ENCODE measurements around the gene DNAJC24. TPM values are rescaled to one million over a fixed set of nuclear protein-coding genes. Genes with fewer than 3 reads are reported as not detected.

DNAJC24 gene
- total RNA-seq, 2 experiments from 2014 or later = 6.5 to 7.5 TPM

GRCh38 chr11:31421820-31422219 lies 52.2 kb downstream of the DNAJC24 start:
- Histone ChIP-seq H3K27me3 (ENCODE audit: control insufficient read depth in 1 of 2, insufficient read depth in 2 of 2, low read length in 2 of 2) (no peaks in the 10 kb centered on the region), H3K27ac (ENCODE audit: low read depth in 1 of 2, low read length in 2 of 2) (no peak overlapping the region), H3K4me1 (ENCODE audit: insufficient read depth, low read length) (no peaks in the 10 kb centered on the region), H3K4me3 (ENCODE audit: low read length) (no peak overlapping the region), H3K9me3 (ENCODE audit: control insufficient read depth in 1 of 2, insufficient read depth in 1 of 2, low read length in 2 of 2) (no peaks in the 10 kb centered on the region), H3K36me3 (ENCODE audit: insufficient read depth, low read length) (peaks cover 2% of the 10 kb centered on the region)
- no peak for DNase-seq
- no peaks in the 10 kb centered on the region for H3K9me3 Mint-ChIP-seq
- no peaks in the 10 kb centered on the region for H3K27me3 Mint-ChIP-seq
- ChIA-PET POLR2A (no interaction called here), CTCF (no interaction called here)
- ATAC-seq (ENCODE audit: poor library complexity) = no peak
- no peak for TF ChIP-seq CTCF (IDR thresholded peaks at IDR 0.05)
- no peak overlapping the region for H3K4me3 Mint-ChIP-seq
- H3K4me1 Mint-ChIP-seq (ENCODE audit: low read depth) = no peaks in the 10 kb centered on the region
- peaks cover 4% of the 10 kb centered on the region for H3K36me3 Mint-ChIP-seq (ENCODE audit: low read depth)
- no peak overlapping the region for H3K27ac Mint-ChIP-seq
- intact Hi-C loops (cut with DNase I, micrococcal nuclease) = no loop called here

DNA sequence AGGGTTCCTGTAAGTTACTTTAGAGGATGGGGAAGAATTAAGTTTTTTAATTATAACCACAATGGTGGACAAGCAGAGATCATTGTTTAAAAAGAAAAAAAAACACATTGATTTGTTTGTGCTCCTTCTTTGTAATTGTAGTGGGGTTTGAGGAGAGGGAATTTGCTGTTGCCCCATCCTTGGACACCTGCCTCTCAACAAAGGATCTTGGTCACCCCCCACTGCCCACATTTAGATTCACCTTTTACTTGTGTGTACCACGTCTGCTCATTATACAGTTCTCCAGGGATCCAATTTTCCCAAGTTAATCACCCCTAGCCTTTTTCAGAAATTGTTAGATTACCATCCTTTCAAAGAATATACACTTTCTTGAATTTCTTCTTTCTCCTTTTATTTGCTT lies 53.0 kb downstream of the DNAJC24 start:
- intact Hi-C loops (cut with DNase I, micrococcal nuclease) = no loop called here
- TF ChIP-seq CTCF (IDR thresholded peaks at IDR 0.05) = no peak
- H3K27ac Mint-ChIP-seq = no peak overlapping the region

DNA sequence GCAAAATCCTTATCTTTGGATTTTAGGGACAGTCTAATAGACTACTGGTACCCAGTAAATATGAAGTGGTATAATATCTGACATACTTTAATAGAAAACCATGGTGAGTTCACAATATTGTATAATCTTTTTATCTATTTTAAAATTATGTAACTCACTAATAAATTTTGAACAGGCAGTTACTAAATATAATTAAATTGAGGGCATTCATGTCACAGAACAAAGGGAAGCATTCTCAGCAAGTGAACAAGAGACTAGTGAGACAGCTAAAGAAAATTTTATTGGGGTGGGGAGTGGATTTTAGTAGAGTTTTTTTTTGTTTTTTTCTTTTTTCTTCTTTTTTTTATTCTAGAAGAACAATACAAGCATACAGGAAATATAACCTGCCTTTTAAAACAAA lies 55.0 kb downstream of the DNAJC24 start:
- Histone ChIP-seq H3K36me3 (ENCODE audit: insufficient read depth, low read length) (no peaks in the 10 kb centered on the region), H3K4me3 (ENCODE audit: low read length) (no peak overlapping the region), H3K9me3 (ENCODE audit: control insufficient read depth in 1 of 2, insufficient read depth in 1 of 2, low read length in 2 of 2) (no peaks in the 10 kb centered on the region), H3K4me1 (ENCODE audit: insufficient read depth, low read length) (no peaks in the 10 kb centered on the region), H3K27me3 (ENCODE audit: control insufficient read depth in 1 of 2, insufficient read depth in 2 of 2, low read length in 2 of 2) (no peaks in the 10 kb centered on the region), H3K27ac (ENCODE audit: low read depth in 1 of 2, low read length in 2 of 2) (no peak overlapping the region)
- ATAC-seq (ENCODE audit: poor library complexity) = no peak
- no peaks in the 10 kb centered on the region for H3K9me3 Mint-ChIP-seq
- H3K4me3 Mint-ChIP-seq = no peak overlapping the region
- no peak overlapping the region for H3K27ac Mint-ChIP-seq
- no peak for TF ChIP-seq CTCF (IDR thresholded peaks at IDR 0.05)
- intact Hi-C loops (cut with DNase I, micrococcal nuclease) = no loop called here
- DNase-seq = no peak
- H3K36me3 Mint-ChIP-seq (ENCODE audit: low read depth) = peaks cover 19% of the 10 kb centered on the region
- POLR2A ChIA-PET = no interaction called here
- CTCF ChIA-PET = no interaction called here
- no peaks in the 10 kb centered on the region for H3K4me1 Mint-ChIP-seq (ENCODE audit: low read depth)
- no peaks in the 10 kb centered on the region for H3K27me3 Mint-ChIP-seq

More for the DNA sequence above, 53.0 kb downstream of the DNAJC24 start:
- Mint-ChIP-seq H3K4me1 (ENCODE audit: low read depth) (no peaks in the 10 kb centered on the region), H3K9me3 (no peaks in the 10 kb centered on the region), H3K36me3 (ENCODE audit: low read depth) (no peaks in the 10 kb centered on the region), H3K27me3 (no peaks in the 10 kb centered on the region), H3K4me3 (no peak overlapping the region)
- Histone ChIP-seq H3K4me3 (ENCODE audit: low read length) (no peak overlapping the region), H3K9me3 (ENCODE audit: control insufficient read depth in 1 of 2, insufficient read depth in 1 of 2, low read length in 2 of 2) (no peaks in the 10 kb centered on the region), H3K36me3 (ENCODE audit: insufficient read depth, low read length) (no peaks in the 10 kb centered on the region), H3K4me1 (ENCODE audit: insufficient read depth, low read length) (no peaks in the 10 kb centered on the region), H3K27me3 (ENCODE audit: control insufficient read depth in 1 of 2, insufficient read depth in 2 of 2, low read length in 2 of 2) (no peaks in the 10 kb centered on the region), H3K27ac (ENCODE audit: low read depth in 1 of 2, low read length in 2 of 2) (no peak overlapping the region)
- no peak for DNase-seq
- POLR2A ChIA-PET = no interaction called here
- ATAC-seq (ENCODE audit: poor library complexity) = no peak
- CTCF ChIA-PET = interaction anchor here (0.6 kb wide), 1 partner anchor 1040 kb away, joined by 3 read pairs; no protein-coding TSS in a partner anchor

Data from CD4-positive, alpha-beta T cell (primary cell).